HG02981 (cell line): ENCODE measurements around the gene CACNB3.

Experiments
- ATAC-seq: cut with Tn5 transposase; IDR thresholded peaks from one replicate; pipeline ENCODE4 v1.9.1; 2021; ENCODE audit warnings: mild to moderate bottlenecking, moderate library complexity; ENCODE audit not compliant: unreplicated experiment

Gene CACNB3

DNA sequence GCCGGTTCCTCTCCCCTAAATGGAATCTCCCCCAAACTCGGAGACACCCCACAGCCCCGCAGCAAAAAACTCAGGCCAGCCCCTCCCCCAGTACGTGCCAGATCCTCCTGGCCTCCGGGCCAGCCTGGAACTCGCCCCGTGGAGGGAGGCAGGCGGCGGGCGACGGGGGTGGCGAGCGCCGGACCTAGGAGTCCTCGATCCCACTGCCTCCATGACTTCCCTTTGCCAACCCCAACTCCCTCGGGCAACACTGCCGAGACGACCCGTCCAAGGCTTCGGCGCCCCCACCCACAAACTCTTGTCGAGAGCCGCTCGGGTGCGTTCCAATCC lies 29.8 kb upstream of the CACNB3 start:
- ATAC-seq: no peak

GRCh38 chr12:48788854-48789775 lies 29.2 kb upstream of the CACNB3 start, which contains the start of gene ADCY6:
Gene ADCY6 (minus strand): TSS chr12:48789089. CDS start chr12:48783434, 5,655 bp downstream.
- ATAC-seq: no peak

DNA sequence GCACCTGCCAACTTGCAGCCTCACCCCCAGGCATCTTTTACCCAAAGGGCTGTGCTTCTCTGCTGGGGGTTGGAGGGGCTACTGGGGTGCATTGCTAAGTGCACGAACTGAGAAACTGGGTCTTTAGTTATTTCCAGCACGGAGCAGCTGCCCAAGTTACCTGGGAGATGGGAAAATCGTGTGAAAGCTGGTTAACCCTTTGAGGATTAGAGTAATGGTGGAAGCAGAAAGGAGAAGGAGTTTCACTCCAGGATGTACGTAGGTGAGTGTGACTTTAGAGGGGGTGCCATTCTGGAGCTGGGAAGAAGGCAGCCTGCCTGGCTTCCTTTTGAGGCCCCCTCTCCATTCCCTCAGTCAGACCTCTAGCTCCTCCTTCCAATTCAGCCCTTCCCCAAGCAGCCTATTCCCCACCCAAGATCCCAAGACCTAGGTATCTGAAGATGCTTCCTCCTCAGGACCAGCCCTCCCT lies 28.4 kb upstream of the CACNB3 start:
- no peak for ATAC-seq

DNA sequence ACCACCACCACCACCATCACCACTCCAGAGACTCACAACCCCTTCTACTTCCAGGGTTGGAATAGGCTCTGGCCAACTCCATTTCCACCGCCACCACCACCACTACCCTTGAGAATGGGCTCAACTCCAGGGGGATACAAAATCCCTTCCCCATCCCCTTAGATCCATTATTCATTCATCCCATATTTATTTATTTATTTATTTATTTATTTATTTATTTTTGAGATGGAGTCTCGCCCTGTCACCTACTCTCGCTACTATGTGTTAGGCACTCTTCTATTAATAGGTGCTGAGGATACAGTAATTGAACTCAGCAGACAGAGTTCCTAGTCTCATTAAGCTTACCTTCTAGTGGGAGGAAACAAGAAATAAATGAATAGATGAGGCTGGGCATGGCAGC lies 24.6 kb upstream of the CACNB3 start:
- ATAC-seq: no peak

- ATAC-seq: no peak
These were observed 23.4 kb upstream of the CACNB3 start for GRCh38 chr12:48794870-48795269.

DNA sequence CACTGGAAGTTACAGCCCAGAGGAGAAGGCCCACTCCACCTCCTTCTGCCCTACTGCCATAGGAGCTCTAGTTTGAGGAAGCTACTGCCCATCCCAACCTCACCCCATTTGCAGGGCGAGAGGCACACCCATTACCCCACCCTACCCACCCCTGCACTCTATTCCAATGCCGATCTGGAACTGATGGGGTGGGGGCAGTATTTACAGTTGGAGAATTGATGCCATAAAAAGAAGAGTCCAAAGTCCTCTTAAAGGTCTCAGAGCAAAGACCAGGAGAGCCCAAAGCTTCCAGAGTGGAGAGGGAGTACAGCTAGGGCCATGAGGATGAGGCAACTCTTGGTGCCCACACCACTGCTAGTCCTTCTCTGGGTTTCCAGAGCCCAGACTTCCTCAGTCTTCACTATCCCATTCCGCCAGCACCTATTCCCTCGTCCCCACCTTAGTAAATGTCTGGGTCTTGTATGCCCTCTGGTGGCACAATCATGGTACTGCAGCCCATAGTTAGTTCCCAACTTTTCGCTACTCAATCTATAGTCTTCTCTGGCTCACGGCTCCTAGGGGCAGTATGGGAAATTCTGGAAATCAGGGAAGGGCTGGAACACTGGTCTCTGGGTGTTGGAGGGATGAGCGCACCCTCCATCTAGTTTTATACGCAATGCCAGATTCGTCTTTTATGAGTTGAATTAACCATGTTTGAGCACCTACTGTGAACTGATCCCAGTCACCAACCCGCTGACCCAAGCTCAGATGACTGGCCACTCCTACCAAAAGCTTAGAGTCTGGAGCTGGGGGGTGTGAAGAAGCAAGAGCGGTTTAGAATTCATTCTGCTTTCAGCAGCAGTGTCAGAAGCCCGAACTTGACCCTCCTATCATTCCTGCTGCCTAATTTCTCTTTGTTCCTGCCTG lies 22.5 kb upstream of the CACNB3 start:
- ATAC-seq: no peak

DNA sequence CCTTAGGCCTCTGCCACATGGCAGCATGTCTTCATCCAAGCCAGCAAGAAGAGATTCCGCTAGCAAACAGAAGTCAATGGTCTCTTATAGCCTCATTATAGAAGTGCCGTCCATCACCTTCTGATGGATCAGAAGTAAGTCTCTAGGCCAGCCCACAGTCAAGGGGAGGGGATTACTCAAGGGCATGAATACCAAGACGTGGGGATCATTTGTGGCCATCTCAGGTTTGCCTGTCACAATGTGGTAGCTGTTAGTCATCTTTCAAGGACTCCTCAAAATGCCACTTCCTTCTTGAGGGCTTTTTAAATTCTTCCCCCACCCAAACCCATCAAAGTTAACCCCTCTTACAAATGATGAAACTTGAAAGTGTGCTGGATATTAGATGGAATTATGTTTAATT lies 21.3 kb upstream of the CACNB3 start:
- ATAC-seq: no peak

DNA sequence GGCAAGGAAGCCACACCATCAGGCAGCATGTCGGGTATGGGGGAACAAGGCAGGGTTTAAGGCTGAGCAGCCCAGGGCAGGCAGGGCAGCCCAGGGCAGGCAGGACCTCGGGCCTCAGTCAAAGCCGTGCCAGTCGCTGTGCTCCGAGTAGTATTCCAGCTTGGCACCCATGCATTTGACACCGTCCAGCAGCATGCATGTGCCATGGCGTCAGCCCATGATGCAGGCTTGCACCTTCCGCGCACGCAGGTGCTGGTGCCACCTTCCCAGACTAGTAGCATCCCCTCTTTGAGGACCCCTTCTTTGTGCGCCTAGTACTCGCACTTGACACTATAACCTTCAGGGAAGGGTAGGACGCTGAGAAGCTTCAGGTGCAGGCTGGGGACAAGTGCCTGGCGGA lies 17.8 kb upstream of the CACNB3 start:
- no peak for ATAC-seq

- ATAC-seq: no peak
These were observed 17.3 kb upstream of the CACNB3 start for GRCh38 chr12:48800971-48801370.

DNA sequence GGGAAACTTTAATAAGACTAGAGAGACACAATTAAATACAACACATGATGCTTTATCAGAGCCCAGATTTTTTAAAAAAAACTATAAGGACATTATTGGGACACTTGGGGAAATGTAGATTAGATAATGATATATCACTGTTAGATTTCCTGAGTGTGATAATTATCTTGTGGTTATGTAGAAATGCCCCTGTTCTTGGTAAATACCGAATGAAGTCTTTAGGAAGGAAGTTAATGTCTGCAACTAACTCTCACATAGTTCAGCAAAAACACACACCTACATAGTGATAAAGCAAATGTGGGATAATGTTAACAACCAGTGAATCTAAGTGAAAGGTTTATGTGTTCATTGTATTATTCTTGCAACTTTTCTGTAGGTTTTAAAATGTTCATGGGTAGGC lies 14.6 kb upstream of the CACNB3 start:
- no peak for ATAC-seq

GRCh38 chr12:48807981-48808380 lies 10.3 kb upstream of the CACNB3 start:
- ATAC-seq: no peak

- ATAC-seq: no peak
These were observed 7.3 kb upstream of the CACNB3 start for GRCh38 chr12:48810903-48811431.

GRCh38 chr12:48811437-48812090 lies 6.7 kb upstream of the CACNB3 start:
- ATAC-seq: no peak

DNA sequence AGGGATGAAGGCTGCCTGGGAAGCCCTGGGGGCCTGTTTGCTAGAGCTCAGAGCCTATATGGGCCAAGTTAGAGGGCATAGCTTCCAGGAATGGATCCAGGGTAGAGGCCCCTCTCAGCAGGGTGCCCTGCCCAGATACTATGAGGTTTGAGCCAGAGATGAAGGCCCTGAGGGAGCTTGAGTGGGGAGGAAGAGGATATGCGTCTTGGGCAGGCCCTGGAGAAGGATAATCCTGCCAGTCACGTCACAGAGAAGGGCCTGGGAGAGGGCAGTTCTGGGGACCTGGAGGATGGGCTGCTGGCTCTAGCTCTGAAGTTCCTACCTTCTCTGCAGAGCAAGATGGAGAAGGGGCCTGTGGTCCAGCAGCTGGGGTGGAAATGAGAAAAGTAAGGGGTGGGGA lies 5.9 kb upstream of the CACNB3 start:
- no peak for ATAC-seq

DNA sequence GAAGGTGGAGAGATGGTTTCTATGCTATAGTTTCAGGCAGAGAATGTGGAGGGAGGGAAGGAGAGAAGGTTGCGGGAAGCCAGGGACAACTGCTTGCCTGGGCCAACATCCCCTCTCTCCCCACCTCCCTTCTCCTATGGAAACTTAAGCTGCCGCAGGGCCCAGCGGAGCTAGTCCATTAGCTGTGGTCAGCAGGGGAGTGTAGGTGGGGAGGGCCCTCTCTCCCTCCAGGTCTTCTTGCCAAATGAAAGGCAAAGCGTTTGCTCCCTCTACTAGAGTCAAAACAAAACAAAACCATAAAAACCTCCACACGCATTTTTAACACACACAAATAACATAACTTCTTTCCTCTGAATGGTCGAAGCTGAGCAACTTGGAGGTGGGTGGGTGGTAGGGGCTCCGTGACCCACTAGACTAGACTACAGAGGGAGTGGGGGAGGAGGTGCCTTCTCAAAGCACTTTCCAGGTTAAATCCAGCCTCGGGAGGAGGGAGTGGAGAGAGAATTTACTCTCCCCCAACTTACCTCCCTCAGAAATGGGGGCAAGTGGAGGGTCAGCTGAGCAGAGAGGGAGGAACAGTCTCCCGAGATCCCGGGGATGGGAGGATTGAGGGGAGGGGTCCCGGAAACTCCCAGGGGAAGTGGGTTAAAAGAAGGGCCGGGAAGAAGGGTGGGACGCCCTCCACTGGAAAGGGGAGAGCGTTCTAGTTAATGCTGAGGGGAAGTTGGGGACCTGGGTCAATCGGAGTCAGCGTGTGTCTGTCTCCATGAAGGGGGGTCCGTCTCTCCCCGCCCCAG lies 4.6 kb upstream of the CACNB3 start:
- ATAC-seq: no peak

GRCh38 chr12:48814262-48815125 lies 3.8 kb upstream of the CACNB3 start:
- peak; percentile 76 for ATAC-seq

DNA sequence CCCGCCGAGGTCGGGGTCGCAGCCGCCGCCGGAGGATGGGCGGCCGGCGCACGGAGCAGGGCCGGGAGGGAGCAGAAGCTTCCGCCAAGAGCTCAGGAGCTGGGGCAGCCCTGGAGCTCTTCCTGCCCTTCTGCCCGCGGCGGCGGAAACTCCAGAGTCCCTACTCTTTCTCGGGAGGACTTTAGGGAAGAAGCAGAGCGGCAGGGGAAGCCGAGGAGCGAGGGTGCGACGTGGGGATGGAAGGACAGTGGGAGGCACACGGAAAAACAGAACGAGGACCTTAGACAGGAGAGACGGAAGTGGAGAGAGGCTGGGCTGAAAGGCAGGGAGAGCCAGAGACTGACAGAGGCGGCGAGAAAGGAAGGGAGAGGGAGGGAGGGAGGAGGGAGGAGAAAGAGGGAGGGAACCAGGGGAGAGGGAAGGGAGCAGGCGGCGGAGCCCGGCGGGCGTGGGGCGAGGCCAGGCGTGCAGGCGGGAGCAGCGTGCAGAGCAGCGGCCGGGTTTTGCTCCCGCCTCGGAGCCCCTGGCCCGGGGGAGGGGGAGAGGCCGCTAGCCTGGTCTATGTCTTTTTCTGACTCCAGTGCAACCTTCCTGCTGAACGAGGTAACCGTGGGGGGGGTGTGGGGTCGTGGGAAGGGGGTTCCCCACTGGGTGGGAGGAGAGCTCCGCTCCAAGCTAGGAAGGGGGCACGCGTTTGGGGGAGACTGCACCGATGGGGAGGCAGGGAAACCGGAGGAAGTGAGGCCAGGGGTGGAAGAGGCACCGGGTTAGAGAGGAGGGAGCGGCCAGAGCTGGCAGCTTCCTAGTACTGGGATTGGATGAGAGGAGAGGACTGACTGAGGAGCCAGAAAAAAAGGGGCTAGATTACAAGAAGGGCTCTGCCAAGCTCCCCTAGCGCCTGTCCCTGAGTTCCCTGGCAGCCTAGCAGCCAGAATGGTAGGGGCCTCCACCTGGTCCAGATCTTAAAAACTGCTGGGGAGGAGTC lies 2.9 kb upstream of the CACNB3 start:
- ATAC-seq: peak; percentile 28
